Suprapubic skin (tissue), 4 donors: ENCODE results near the gene LRRC3B. TPM values are rescaled to one million over a fixed set of nuclear protein-coding genes. Genes with fewer than 3 reads are reported as not detected.

Experiments
- DNase-seq, 2 donors: peaks; one replicate each; pipeline ENCODE4 v3.0.0-alpha.2; 2019; ENCODE audit warnings: low spot score in 2 of 2
- H3K27ac ChIP-seq: fragments of 200-600 bp; sonication (generic); one replicate; pipeline ENCODE4 v1.5.1; 2019
- H3K27me3 ChIP-seq: fragments of 200-600 bp; sonication (generic); one replicate; pipeline ENCODE4 v1.5.1; 2019
- H3K36me3 ChIP-seq: fragments of 200-600 bp; sonication (generic); one replicate; pipeline ENCODE4 v1.5.1; 2019
- H3K4me1 ChIP-seq: fragments of 200-600 bp; sonication (generic); one replicate; pipeline ENCODE4 v1.5.1; 2019
- H3K4me3 ChIP-seq: fragments of 200-600 bp; sonication (generic); one replicate; pipeline ENCODE4 v1.5.1; 2019; ENCODE audit warnings: mild to moderate bottlenecking
- H3K9me3 ChIP-seq: fragments of 200-600 bp; sonication (generic); one replicate; pipeline ENCODE4 v1.5.1; 2019
- CTCF ChIP-seq, 2 donors: fragments of 200-600 bp in 1 of 2; fragments of 450-650 bp in 1 of 2; sonication (generic) in 1 of 2; IDR thresholded peaks; one replicate each; pipeline ENCODE4 v1.5.1; 2016 to 2019; ENCODE audit warnings: antibody characterized with exemption in 2 of 2, mild to moderate bottlenecking in 1 of 2, moderate library complexity in 1 of 2
- EP300 ChIP-seq: sonication (generic); formaldehyde crosslinking; IDR thresholded peaks from one replicate; pipeline ENCODE4 v1.6.1; 2017; ENCODE audit warnings: antibody characterized with exemption
- POLR2A ChIP-seq, 2 donors: fragments of 450-650 bp; IDR thresholded peaks; one replicate each; pipeline ENCODE4 v1.6.1; 2017; ENCODE audit warnings: antibody characterized with exemption in 2 of 2, mild to moderate bottlenecking in 2 of 2, moderate library complexity in 2 of 2
- POLR2AphosphoS5 ChIP-seq, 3 donors: sonication (generic); formaldehyde crosslinking; IDR thresholded peaks; one replicate each; pipeline ENCODE4 v1.6.1; 2017; ENCODE audit warnings: antibody characterized with exemption in 3 of 3
- WGBS: methylation state at CpG from one replicate; pipeline ENCODE4 v1.1.5; 2018; 5-methylcytosine and 5-hydroxymethylcytosine counted together
- total RNA-seq, 4 donors: library from RNA; depleted of rRNA; stranded (reverse); fragments of >200 nt; gene quantifications; one replicate each; pipeline ENCODE4 v1.1.0, GENCODE V29; 2016

The LRRC3B gene
- total RNA-seq, 4 donors from 2014 or later: not detected

- H3K27me3 ChIP-seq: no peaks in the 10 kb centered on the region
- TF ChIP-seq POLR2A (IDR thresholded peaks at IDR 0.05) (no peak), EP300 (no peak), POLR2AphosphoS5 (IDR thresholded peaks at IDR 0.05) (no peak), CTCF (IDR thresholded peaks at IDR 0.05) (no peak)
- no peak for DNase-seq
- no peak overlapping the region for H3K4me3 ChIP-seq
- no peaks in the 10 kb centered on the region for H3K4me1 ChIP-seq
- H3K9me3 ChIP-seq: peaks cover 8% of the 10 kb centered on the region
- WGBS: 71% methylated on average over 4 of the region's 4 CpGs
- H3K36me3 ChIP-seq: no peaks in the 10 kb centered on the region
- H3K27ac ChIP-seq: no peak overlapping the region
These were observed 64.9 kb downstream of the LRRC3B start for GRCh38 chr3:26687466-26687865.

DNA sequence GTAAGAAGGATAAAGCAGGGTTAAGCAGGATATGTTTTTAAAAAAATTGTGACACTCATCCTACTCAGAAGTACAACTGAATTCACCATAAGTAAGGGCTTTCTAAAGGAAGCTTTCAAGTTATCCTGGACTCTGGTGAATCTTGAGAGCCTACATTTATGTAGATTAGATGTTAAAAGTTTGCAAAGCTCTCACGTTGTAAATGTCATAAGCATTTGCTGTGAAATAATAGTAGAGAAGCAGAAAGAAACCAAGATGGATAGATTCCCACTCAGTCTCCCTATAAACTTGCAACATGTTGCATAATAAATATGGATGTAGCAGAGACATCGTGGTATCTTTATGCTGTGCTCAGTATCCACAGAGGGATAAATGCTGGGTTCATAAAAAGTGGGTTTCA lies 77.0 kb downstream of the LRRC3B start:
- TF ChIP-seq POLR2AphosphoS5 (IDR thresholded peaks at IDR 0.05) (no peak), CTCF (IDR thresholded peaks at IDR 0.05) (no peak), POLR2A (IDR thresholded peaks at IDR 0.05) (no peak), EP300 (no peak)
- H3K9me3 ChIP-seq: no peaks in the 10 kb centered on the region
- WGBS: 61% methylated on average over 2 of the region's 2 CpGs
- no peaks in the 10 kb centered on the region for H3K36me3 ChIP-seq
- no peaks in the 10 kb centered on the region for H3K27me3 ChIP-seq
- H3K27ac ChIP-seq: no peak overlapping the region
- H3K4me1 ChIP-seq: no peaks in the 10 kb centered on the region
- no peak for DNase-seq
- no peak overlapping the region for H3K4me3 ChIP-seq

DNA sequence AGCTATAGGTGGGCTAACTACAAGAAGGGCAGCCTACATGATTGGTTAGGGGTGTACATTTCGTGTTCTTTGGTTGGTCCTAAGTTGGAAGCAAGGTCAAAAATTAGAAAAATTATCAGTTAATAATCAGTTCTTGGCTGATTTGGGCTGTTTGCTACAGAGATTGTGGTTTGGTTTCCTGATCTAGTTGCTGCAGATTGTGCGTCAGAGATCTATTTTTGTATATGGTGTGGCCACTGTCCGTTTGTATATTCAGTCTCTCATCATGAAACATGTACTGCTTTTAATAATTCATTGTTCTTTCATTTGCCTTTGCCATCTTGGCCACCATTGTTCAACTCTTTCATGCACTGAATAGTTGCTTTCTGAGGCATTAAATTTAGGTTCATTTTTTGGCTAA lies 80.9 kb downstream of the LRRC3B start:
- Histone ChIP-seq H3K9me3 (no peaks in the 10 kb centered on the region), H3K27ac (no peak overlapping the region), H3K27me3 (no peaks in the 10 kb centered on the region), H3K4me3 (no peak overlapping the region), H3K4me1 (no peaks in the 10 kb centered on the region), H3K36me3 (no peaks in the 10 kb centered on the region)
- TF ChIP-seq POLR2A (IDR thresholded peaks at IDR 0.05) (no peak), POLR2AphosphoS5 (IDR thresholded peaks at IDR 0.05) (no peak), CTCF (IDR thresholded peaks at IDR 0.05) (no peak), EP300 (no peak)
- WGBS: 80% methylated on average over 3 of the region's 3 CpGs
- no peak for DNase-seq

DNA sequence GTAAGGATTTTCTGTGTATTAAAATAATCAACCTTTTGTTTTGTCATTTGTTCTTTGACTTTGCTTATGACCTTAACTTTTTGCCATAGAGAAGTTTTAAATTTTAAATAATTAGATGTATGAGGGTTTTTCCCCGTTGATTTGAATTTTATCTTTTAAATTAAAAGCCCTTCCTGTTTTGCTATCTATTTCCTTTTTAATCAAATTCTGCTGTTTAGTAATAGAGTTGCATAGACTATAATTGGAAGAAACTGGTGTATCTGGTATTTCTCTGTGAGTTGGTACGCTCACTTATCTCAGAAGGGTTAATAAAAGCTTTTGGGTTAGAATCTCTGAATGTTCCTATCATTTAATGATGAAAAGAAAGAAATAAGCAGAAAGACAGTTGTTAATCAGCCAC lies 82.2 kb downstream of the LRRC3B start:
- no peak overlapping the region for H3K4me3 ChIP-seq
- DNase-seq: no peak
- H3K27ac ChIP-seq: no peak overlapping the region
- H3K36me3 ChIP-seq: no peaks in the 10 kb centered on the region
- WGBS: 85% methylated on average over 2 of the region's 2 CpGs
- TF ChIP-seq POLR2AphosphoS5 (IDR thresholded peaks at IDR 0.05) (no peak), EP300 (no peak), CTCF (IDR thresholded peaks at IDR 0.05) (no peak), POLR2A (IDR thresholded peaks at IDR 0.05) (no peak)
- no peaks in the 10 kb centered on the region for H3K4me1 ChIP-seq
- no peaks in the 10 kb centered on the region for H3K9me3 ChIP-seq
- H3K27me3 ChIP-seq: no peaks in the 10 kb centered on the region

- TF ChIP-seq POLR2AphosphoS5 (IDR thresholded peaks at IDR 0.05): no peak
- no peak for TF ChIP-seq CTCF (IDR thresholded peaks at IDR 0.05)
- TF ChIP-seq EP300: no peak
- no peak for TF ChIP-seq POLR2A (IDR thresholded peaks at IDR 0.05)
- no peaks in the 10 kb centered on the region for H3K4me1 ChIP-seq
- no peaks in the 10 kb centered on the region for H3K27me3 ChIP-seq
- H3K36me3 ChIP-seq: no peaks in the 10 kb centered on the region
- 81% methylated on average over 1 of the region's 1 CpG for WGBS
- no peak overlapping the region for H3K4me3 ChIP-seq
- no peak for DNase-seq
- H3K9me3 ChIP-seq: peaks cover 3% of the 10 kb centered on the region
- H3K27ac ChIP-seq: no peak overlapping the region
These were observed 85.9 kb downstream of the LRRC3B start for GRCh38 chr3:26708501-26708900.
